ENCODE data around the gene USP17L11. TPM values are rescaled to one million over a fixed set of nuclear protein-coding genes. Genes with fewer than 3 reads are reported as not detected.

USP17L11 gene
- not detected in 2 replicates for total RNA-seq

GRCh38 chr4:9215105-9215504 is at the start of gene USP17L11:
USP17L11 (plus strand) TSS chr4:9215405; CDS start chr4:9215405, 0 bp downstream.

GRCh38 chr4:9169791-9170459 is 45.3 kb upstream of the USP17L11 start, which contains the start of gene FAM90A26:
FAM90A26 (plus strand) TSS chr4:9170409; CDS start chr4:9173173, 2,764 bp downstream.

DNA sequence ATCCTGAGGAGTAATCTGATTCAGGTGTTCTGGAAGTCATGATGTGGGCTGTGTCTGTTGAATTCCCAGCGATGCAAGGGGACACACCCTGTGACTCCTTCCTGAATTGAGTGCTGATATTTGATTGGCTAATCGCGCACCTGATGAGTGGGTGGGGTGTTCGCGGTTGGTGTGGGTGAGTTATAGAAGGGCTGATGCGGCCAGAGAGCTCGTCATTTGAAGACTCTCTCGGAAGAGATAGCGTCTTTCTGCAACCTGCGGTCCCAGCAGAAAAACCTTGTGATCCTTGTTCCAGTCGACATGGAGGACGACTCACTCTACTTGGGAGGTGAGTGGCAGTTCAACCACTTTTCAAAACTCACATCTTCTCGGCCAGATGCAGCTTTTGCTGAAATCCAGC is 4.8 kb upstream of the USP17L11 start, which contains the start of gene USP17L10:
Gene USP17L10, plus strand, starts transcription at position 301 of the 400 bp plus-strand sequence. Its CDS starts 0 bp downstream, at position 301.

DNA sequence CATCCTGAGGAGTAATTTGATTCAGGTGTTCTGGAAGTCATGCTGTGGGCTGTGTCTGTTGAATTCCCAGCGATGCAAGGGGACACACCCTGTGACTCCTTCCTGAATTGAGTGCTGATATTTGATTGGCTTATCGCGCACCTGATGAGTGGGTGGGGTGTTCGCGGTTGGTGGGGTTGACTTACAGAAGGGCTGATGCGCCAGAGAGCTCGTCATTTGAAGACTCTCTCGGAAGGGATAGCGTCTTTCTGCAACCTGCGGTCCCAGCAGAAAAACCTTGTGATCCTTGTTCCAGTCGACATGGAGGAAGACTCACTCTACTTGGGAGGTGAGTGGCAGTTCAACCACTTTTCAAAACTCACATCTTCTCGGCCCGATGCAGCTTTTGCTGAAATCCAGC is 4.6 kb downstream of the USP17L11 start, which contains the start of gene USP17L12:
Gene USP17L12, plus strand, starts transcription at position 301 of the 400 bp plus-strand sequence. Its CDS starts 0 bp downstream, at position 301.

GRCh38 chr4:9224596-9224995 is 9.4 kb downstream of the USP17L11 start, which contains the start of gene USP17L13:
USP17L13 (plus strand) TSS chr4:9224896; CDS start chr4:9224896, 0 bp downstream.

GRCh38 chr4:9234085-9234484 is 18.9 kb downstream of the USP17L11 start, which contains the start of gene USP17L15:
USP17L15 (plus strand) TSS chr4:9234385; CDS start chr4:9234385, 0 bp downstream.

GRCh38 chr4:9243579-9243978 is 28.4 kb downstream of the USP17L11 start, which contains the start of gene USP17L17:
USP17L17 (plus strand) TSS chr4:9243879; CDS start chr4:9243879, 0 bp downstream.

GRCh38 chr4:9247953-9248680 is 32.9 kb downstream of the USP17L11 start, which contains the start of gene USP17L18:
USP17L18 (plus strand) TSS chr4:9248630; CDS start chr4:9248630, 0 bp downstream.

DNA sequence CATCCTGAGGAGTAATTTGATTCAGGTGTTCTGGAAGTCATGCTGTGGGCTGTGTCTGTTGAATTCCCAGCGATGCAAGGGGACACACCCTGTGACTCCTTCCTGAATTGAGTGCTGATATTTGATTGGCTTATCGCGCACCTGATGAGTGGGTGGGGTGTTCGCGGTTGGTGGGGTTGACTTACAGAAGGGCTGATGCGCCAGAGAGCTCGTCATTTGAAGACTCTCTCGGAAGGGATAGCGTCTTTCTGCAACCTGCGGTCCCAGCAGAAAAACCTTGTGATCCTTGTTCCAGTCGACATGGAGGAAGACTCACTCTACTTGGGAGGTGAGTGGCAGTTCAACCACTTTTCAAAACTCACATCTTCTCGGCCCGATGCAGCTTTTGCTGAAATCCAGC is 37.9 kb downstream of the USP17L11 start, which contains the start of gene USP17L19:
Gene USP17L19, plus strand, starts transcription at position 301 of the 400 bp plus-strand sequence. Its CDS starts 0 bp downstream, at position 301.

GRCh38 chr4:9257824-9258223 is 42.6 kb downstream of the USP17L11 start, which contains the start of gene USP17L20:
USP17L20 (plus strand) TSS chr4:9258124; CDS start chr4:9258124, 0 bp downstream.

DNA sequence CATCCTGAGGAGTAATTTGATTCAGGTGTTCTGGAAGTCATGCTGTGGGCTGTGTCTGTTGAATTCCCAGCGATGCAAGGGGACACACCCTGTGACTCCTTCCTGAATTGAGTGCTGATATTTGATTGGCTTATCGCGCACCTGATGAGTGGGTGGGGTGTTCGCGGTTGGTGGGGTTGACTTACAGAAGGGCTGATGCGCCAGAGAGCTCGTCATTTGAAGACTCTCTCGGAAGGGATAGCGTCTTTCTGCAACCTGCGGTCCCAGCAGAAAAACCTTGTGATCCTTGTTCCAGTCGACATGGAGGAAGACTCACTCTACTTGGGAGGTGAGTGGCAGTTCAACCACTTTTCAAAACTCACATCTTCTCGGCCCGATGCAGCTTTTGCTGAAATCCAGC is 47.4 kb downstream of the USP17L11 start, which contains the start of gene USP17L21:
Gene USP17L21, plus strand, starts transcription at position 301 of the 400 bp plus-strand sequence. Its CDS starts 0 bp downstream, at position 301.

Other genes starting within 250 kb of the USP17L11 start
- gene FAM90A26, start 45.0 kb upstream of the USP17L11 start, total RNA-seq = not detected in 2 replicates
- not detected in 2 replicates for gene USP17L10, start 4.7 kb upstream of the USP17L11 start, total RNA-seq
- not detected in 2 replicates for gene USP17L12, start 4.7 kb downstream of the USP17L11 start, total RNA-seq
- gene USP17L13, start 9.5 kb downstream of the USP17L11 start, total RNA-seq = not detected in 2 replicates
- gene USP17L15, start 19.0 kb downstream of the USP17L11 start, total RNA-seq = not detected in 2 replicates
- gene USP17L17, start 28.5 kb downstream of the USP17L11 start, total RNA-seq = not detected in 2 replicates
- not detected in 2 replicates for gene USP17L18, start 33.2 kb downstream of the USP17L11 start, total RNA-seq
- gene USP17L19, start 38.0 kb downstream of the USP17L11 start, total RNA-seq = not detected in 2 replicates
- not detected in 2 replicates for gene USP17L20, start 42.7 kb downstream of the USP17L11 start, total RNA-seq
- not detected in 2 replicates for gene USP17L21, start 47.5 kb downstream of the USP17L11 start, total RNA-seq
- gene USP17L22, start 52.2 kb downstream of the USP17L11 start, total RNA-seq = not detected in 2 replicates
- not detected in 2 replicates for gene USP17L24, start 109.8 kb downstream of the USP17L11 start, total RNA-seq
- not detected in 2 replicates for gene USP17L25, start 114.5 kb downstream of the USP17L11 start, total RNA-seq
- not detected in 2 replicates for gene USP17L26, start 119.3 kb downstream of the USP17L11 start, total RNA-seq
- gene USP17L5, start 124.0 kb downstream of the USP17L11 start, total RNA-seq = not detected in 2 replicates
- gene USP17L27, start 128.7 kb downstream of the USP17L11 start, total RNA-seq = not detected in 2 replicates
- not detected in 2 replicates for gene USP17L28, start 133.5 kb downstream of the USP17L11 start, total RNA-seq
- gene USP17L29, start 138.2 kb downstream of the USP17L11 start, total RNA-seq = not detected in 2 replicates
- gene USP17L30, start 147.7 kb downstream of the USP17L11 start, total RNA-seq = not detected in 2 replicates
- gene DEFB131A, start 229.0 kb downstream of the USP17L11 start, total RNA-seq = not detected in 2 replicates